GM19023 (cell line): ENCODE results near the gene ABLIM2.
"Not testable (repeated sequence)": the region's sequence is repeated elsewhere in the genome, so short reads cannot be mapped to it uniquely, and the experiment has no call there.

ENCODE experiments used
- ATAC-seq: cut with Tn5 transposase; IDR thresholded peaks from one replicate; pipeline ENCODE4 v1.9.1; 2021; ENCODE audit warnings: mild to moderate bottlenecking, moderate library complexity; ENCODE audit not compliant: unreplicated experiment

The ABLIM2 gene

DNA sequence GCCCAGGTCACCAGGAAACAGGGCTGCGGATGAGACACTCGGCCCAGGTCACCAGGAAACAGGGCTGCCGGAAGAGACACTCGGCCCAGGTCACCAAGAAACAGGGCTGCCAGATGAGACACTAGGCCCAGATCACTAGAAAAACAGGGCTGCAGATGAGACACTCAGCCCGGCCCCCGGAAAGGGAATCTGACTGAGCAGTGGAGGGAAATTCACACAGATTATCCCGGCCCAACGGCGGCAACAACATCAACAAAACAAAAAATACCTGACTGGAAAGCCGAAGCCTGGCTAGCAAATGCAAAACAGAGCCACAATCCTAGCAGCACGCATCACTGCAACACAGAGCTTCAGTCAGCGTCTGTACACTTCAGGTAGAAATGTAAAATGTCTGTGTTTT lies 239.6 kb downstream of the ABLIM2 start:
- ATAC-seq = no peak

DNA sequence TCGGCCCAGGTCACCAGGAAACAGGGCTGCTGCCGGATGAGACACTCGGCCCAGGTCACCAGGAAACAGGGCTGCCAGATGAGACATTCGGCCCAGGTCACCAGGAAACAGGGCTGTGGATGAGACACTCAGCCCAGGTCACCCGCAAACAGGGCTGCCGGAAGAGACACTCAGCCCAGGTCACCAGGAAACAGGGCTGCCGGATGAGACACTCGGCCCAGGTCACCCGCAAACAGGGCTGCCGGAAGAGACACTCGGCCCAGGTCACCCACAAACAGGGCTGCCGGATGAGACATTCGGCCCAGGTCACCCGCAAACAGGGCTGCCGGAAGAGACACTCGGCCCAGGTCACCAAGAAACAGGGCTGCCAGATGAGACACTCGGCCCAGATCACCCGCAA lies 240.4 kb downstream of the ABLIM2 start:
- not testable (repeated sequence) for ATAC-seq

DNA sequence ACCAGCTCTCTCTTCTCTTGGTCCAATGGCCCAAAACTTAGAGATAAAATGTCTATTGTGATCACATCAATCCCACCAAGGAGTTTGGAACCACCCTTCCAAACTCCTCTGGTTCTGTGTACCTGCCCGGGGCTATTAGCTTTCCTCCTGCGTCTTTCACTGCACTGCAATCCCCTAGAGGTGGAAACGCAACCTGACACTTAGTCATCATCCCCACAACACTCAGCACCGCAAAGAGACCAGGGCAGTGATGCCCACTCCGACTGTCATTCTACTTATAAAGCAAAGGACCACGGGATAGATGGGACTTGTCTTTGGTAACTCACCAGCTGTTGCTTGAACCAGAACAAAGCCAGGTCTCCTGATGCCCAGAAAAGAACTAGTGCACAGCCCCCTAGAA lies 240.9 kb downstream of the ABLIM2 start:
- ATAC-seq = no peak

GRCh38 chr4:7915875-7916242 lies 242.8 kb downstream of the ABLIM2 start:
- ATAC-seq = no peak
